ENCODE results near the gene STYK1.
"Not testable (repeated sequence)": the region's sequence is repeated elsewhere in the genome, so short reads cannot be mapped to it uniquely, and the experiment has no call there.

Gene STYK1

GRCh38 chr12:10618338-10618987, 55.4 kb downstream of the STYK1 start:
- DNase-seq: peak; percentile 2 to 28 (median 10)

- no peak for DNase-seq
These were observed 56.0 kb downstream of the STYK1 start for GRCh38 chr12:10617863-10618262.

- DNase-seq: peak; percentile 73 to 86 (median 80)
These were observed 58.3 kb downstream of the STYK1 start for GRCh38 chr12:10615532-10615931.

- no peak for DNase-seq
These were observed 59.8 kb downstream of the STYK1 start for GRCh38 chr12:10614056-10614370.

- DNase-seq: peak; percentile 97 to 99 (median 98)
These were observed 60.4 kb downstream of the STYK1 start, which contains the start of gene MAGOHB for GRCh38 chr12:10613349-10614055. Gene MAGOHB (minus strand): TSS chr12:10613609. CDS start chr12:10613532, 77 bp downstream.

GRCh38 chr12:10612984-10613348, 60.9 kb downstream of the STYK1 start:
- DNase-seq: no peak

- DNase-seq: no peak
These were observed 61.7 kb downstream of the STYK1 start for GRCh38 chr12:10612110-10612509.

GRCh38 chr12:10611258-10611657, 62.6 kb downstream of the STYK1 start:
- DNase-seq: not testable (repeated sequence)

GRCh38 chr12:10610188-10610587, 63.7 kb downstream of the STYK1 start:
- DNase-seq: no peak

GRCh38 chr12:10607885-10608458, 65.9 kb downstream of the STYK1 start:
- peak in 2 of 3 donors; percentile 28 to 31 for DNase-seq

GRCh38 chr12:10601860-10602259, 72.0 kb downstream of the STYK1 start:
- DNase-seq: no peak

- DNase-seq: no peak
These were observed 72.9 kb downstream of the STYK1 start for GRCh38 chr12:10600988-10601387.

- DNase-seq: no peak
These were observed 78.0 kb downstream of the STYK1 start for GRCh38 chr12:10595881-10596280.

GRCh38 chr12:10590966-10591365, 82.9 kb downstream of the STYK1 start:
- DNase-seq: no peak

GRCh38 chr12:10584415-10584814, 89.4 kb downstream of the STYK1 start:
- no peak for DNase-seq

GRCh38 chr12:10582704-10583103, 91.1 kb downstream of the STYK1 start:
- no peak for DNase-seq

GRCh38 chr12:10582133-10582532, 91.7 kb downstream of the STYK1 start:
- not testable (repeated sequence) for DNase-seq

GRCh38 chr12:10574307-10574706, 99.5 kb downstream of the STYK1 start:
- DNase-seq: no peak

GRCh38 chr12:10572021-10572490, 101.8 kb downstream of the STYK1 start:
- peak in 2 of 3 donors; percentile 7 to 31 for DNase-seq

- DNase-seq: no peak
These were observed 102.7 kb downstream of the STYK1 start for GRCh38 chr12:10571141-10571540.

All from suppressor macrophage treated with lipopolysaccharide for 1 hour (primary cell).